SKM-1 (cell line): Measurements from ENCODE around the gene EYS.
"Not testable (repeated sequence)": the region's sequence is repeated elsewhere in the genome, so short reads cannot be mapped to it uniquely, and the experiment has no call there.

Experiments
- DNase-seq: peaks from one replicate; lab custom pipeline; 2025; ENCODE audit not compliant: unreplicated experiment; lab: John Stamatoyannopoulos, UW

EYS gene

GRCh38 chr6:64083261-64083660, 1623.8 kb downstream of the EYS start:
- no peak for DNase-seq

DNA sequence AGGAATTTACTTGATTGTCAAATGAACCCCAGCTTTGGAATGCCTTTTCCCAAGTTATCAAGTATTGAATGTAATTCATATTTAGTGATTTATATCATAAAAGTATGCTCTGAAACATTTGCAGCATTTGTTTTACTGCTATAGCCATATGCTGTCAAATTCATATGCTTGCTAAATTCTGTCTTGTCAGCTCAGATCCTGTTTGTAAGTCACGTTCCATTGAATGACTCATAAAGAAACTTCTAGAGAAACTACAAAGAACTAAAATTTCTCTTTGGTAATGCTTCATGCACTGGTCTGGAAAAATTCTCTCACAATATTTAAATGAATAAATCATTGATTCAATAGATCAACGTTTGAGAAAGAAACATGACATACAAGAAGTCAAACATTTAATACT, 1625.6 kb downstream of the EYS start:
- no peak for DNase-seq

GRCh38 chr6:64074981-64075380, 1632.0 kb downstream of the EYS start:
- DNase-seq: no peak

DNA sequence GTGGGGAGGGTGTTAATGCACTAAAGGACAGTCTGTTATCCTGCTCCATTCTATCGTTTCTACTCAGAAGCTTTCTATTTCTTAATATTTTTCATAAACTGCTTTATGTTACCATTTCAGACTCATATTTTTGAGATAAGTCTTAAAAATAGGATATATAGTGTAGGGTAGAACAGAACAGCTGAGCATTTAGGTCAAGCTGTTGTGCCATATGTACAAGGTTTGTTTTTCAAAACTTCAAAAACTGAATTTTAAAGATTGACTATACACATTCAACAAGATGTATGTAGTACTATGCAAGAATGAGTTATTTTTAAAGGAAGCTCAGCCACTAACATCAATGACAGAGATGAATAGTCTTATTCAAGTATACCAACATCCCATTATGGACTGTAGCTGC, 1634.3 kb downstream of the EYS start:
- DNase-seq: no peak

- DNase-seq: no peak
Measured at GRCh38 chr6:64064919-64065318, 1642.1 kb downstream of the EYS start.

- no peak for DNase-seq
Measured at GRCh38 chr6:64062960-64063683, 1643.9 kb downstream of the EYS start.

GRCh38 chr6:64054861-64055260, 1652.2 kb downstream of the EYS start:
- no peak for DNase-seq

DNA sequence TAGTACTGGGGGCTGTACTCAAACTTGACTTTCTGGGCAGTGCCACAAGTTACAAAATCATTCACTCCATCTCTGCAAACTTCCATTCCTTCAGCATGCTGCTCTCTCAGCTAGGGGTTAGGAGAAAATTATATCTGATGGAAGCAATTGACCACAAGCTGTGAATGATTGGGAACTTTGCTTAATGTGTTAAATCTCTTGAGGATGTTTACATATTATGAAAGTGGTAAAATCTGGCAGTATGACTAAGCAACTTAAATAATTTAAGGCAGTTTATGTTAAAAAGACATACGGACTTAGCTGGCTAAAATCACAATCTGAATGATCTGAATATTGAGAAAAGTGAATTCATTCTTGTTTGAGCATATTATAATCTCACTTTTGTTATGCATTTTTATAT, 1656.4 kb downstream of the EYS start:
- no peak for DNase-seq

DNA sequence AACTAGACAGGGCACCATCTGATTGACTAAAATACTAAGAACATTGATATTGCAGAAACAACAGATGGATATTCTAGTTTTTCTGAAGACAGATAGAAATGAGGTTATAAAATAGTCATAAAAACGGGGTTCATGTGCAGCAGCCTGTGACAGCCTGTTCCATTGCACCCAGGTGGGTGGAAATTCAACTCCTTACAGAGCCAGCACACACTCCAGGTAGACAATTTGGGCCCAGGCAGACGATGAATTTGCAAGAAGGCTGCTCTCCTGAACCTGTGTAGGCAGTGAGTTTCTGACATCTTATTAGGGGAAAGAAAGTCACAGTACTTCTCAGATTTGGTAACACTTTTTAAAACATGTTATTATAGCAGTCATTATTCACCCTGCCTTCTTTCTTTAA, 1657.3 kb downstream of the EYS start:
- no peak for DNase-seq

DNA sequence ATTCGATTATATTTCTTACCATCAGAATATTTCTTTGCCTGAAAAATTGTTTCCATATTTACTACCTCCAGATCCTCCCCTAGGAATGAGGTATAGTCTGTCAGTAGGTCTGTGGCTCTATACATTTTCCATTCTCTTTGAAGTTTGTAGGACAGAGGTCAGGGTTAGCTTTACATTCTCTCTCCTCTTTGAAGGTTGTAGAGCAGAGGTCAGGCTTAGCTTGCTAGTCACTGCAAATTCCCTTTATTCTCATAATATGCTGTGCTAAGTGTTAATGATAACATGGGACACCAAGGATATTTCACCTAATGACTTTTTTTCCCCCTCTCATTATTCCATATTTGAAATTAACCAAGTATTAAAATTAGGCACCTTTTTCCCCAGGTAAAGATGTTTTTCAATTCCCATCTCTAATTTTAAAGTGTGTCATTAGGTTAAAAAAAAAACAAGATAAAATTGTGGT, 1660.2 kb downstream of the EYS start:
- no peak for DNase-seq

DNA sequence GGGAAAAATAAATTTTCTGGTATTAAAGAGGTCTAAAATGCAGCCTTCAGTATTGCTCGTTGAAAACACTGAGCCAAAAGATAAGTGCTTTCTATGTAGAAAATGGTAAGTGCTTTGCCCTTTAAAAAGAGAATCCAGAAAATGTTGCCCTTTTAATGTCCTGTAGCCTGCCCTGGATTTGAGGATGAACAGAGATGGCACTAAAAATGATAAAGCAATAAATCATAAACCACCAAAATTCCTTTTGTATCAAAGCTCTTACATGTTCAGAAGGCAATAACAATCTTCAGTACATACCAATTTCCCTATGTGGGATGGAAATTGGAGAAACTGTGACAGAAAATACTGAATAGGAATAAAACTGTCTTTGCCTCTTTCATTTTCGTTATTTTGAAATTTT, 1665.7 kb downstream of the EYS start:
- DNase-seq: no peak

- no peak for DNase-seq
Measured at GRCh38 chr6:64040113-64040512, 1666.9 kb downstream of the EYS start.

DNA sequence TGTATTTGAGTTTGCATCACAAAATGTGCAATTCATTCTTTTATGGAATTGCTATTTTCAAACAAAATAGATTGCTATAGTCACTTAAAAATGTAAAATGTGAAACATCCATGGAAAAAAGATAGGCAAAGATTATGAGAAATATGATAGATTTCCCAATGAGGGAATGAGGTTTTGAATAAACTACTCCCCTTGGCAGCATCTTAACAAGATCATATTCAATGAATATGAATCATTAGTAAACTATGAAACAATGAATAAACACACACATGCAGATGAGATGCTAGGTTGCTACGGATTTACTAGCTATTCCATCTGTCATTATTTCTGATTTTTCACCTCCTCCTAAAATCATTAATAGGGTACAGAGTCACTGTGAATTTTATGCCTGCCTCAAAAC, 1669.6 kb downstream of the EYS start:
- no peak for DNase-seq

GRCh38 chr6:64034910-64035655, 1671.9 kb downstream of the EYS start:
- DNase-seq: no peak

- DNase-seq: no peak
Measured at GRCh38 chr6:64034291-64034690, 1672.7 kb downstream of the EYS start.

DNA sequence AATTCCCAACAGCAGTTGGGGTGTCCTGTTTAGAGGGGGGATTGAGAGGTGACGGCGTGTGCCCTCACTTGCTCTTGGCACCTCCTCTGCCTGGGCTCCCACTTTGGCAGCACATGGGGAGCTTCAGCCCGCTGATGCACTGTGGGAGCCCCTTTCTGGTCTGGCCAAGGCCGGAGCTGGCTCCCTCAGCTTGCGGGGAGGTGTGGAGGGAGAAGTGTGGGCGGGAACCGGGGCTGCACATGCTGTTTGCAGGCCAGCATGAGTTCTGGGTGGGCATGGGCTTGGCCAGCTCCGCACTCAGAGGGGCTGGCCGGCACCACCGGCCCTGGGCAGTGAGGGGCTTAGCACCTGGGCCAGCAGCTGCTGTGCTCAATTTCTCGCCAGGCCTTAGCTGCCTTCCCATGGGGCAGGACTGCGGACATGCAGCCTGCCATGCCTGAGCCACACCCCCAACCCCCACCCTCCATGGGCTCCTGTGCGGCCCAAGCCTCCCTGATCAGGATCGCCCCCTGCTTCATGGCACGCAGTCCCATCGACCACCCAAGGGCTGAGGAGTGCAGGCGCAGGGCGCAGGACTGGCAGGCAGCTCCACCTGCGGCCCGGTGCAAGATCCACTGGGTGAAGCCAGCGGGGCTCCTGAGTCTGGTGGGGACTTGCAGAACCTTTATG, 1675.9 kb downstream of the EYS start:
- DNase-seq: not testable (repeated sequence)

GRCh38 chr6:64023693-64024092, 1683.3 kb downstream of the EYS start:
- no peak for DNase-seq

- DNase-seq: no peak
Measured at GRCh38 chr6:64014595-64014994, 1692.4 kb downstream of the EYS start.

GRCh38 chr6:64013011-64013410, 1694.0 kb downstream of the EYS start:
- DNase-seq: no peak

GRCh38 chr6:64012351-64013001, 1694.5 kb downstream of the EYS start:
- DNase-seq: no peak

DNA sequence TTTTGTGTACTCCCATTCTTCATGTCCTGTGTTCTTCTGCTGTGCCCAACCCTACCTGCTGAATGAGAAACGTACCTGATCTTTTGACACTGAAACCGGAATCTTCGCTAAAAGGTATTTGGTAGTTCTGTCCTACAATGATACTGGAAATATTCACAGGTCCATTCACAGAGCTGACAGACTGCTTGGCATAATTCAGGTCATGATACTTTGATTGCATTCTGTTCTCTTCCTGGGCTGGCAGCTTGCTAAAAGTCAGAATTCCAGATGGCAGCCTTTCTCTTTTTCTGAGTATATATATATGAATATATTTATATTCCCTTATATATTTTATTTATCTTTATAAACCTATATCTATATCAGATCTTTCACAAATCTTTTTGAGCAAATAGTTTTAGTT, 1696.4 kb downstream of the EYS start:
- no peak for DNase-seq

DNA sequence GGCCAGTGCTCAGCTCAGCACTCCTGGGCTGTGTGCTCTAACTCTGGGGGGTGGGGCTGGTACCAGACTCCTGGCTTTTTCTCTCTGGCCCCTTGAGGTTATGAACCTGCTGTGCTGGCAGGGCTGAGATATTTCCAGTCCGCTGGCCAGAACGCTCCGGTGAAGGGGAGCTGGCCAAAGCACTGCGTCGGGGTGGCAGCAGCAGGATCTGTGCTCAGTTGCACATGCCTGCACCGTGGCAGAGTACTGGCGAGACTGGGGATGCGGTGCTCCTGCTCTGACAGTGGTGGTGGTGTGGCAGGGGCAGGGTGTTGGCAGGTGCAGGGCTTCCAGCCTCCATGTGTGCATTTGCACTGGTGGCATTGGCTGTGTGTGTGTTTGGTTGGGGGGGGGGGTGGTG, 1697.0 kb downstream of the EYS start:
- no peak for DNase-seq
